HUES6 (cell line): ENCODE results near the gene NTRK2.

Source experiments
- H3K27ac ChIP-seq: 2 replicates; pipeline ENCODE4 v1.7.0; 2013; ENCODE audit warnings: low read depth, mild to moderate bottlenecking, low read length, inconsistent platforms
- H3K27me3 ChIP-seq: 2 replicates; pipeline ENCODE4 v1.6.1; 2013; ENCODE audit warnings: low read length; ENCODE audit not compliant: control insufficient read depth, insufficient read depth
- H3K36me3 ChIP-seq: 2 replicates; pipeline ENCODE4 v1.6.1; 2013; ENCODE audit warnings: low read length; ENCODE audit not compliant: control insufficient read depth, insufficient read depth
- H3K4me1 ChIP-seq: 2 replicates; pipeline ENCODE4 v1.6.1; 2013; ENCODE audit warnings: low read length; ENCODE audit not compliant: control insufficient read depth, insufficient read depth
- H3K4me3 ChIP-seq: 2 replicates; pipeline ENCODE4 v1.5.1; 2013; ENCODE audit warnings: low read depth, low read length
- H3K9ac ChIP-seq: one replicate; pipeline ENCODE4 v1.6.1; 2013; ENCODE audit warnings: mild to moderate bottlenecking, low read length
- H3K9me3 ChIP-seq: 2 replicates; pipeline ENCODE4 v1.6.1; 2013; ENCODE audit warnings: low read depth, low read length; ENCODE audit not compliant: control insufficient read depth, insufficient read depth

Gene NTRK2

DNA sequence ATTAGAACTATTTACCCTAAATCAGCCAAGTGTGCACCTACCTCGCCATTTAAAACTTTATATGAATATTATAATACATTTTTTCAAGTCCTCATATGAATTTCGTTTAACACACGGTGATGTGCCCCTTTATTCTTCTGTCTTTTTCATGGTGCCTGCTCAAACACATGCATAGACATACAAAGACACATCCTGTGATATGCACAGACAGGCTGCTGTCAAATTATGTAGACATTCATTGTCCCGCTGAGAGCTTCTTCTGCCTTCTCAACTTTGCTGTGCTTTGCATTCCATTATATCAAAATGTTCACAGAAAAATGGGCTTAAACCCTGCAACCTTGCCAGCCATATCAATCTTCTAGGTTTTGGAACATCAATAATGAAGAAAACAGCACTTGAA, 193.8 kb downstream of the NTRK2 start:
- H3K4me3 ChIP-seq, result no peak overlapping the region
- no peaks in the 10 kb centered on the region for H3K27me3 ChIP-seq
- no peaks in the 10 kb centered on the region for H3K9me3 ChIP-seq
- no peak overlapping the region for H3K9ac ChIP-seq
- peaks cover 40% of the 10 kb centered on the region for H3K4me1 ChIP-seq
- no peaks in the 10 kb centered on the region for H3K36me3 ChIP-seq
- no peak overlapping the region for H3K27ac ChIP-seq

DNA sequence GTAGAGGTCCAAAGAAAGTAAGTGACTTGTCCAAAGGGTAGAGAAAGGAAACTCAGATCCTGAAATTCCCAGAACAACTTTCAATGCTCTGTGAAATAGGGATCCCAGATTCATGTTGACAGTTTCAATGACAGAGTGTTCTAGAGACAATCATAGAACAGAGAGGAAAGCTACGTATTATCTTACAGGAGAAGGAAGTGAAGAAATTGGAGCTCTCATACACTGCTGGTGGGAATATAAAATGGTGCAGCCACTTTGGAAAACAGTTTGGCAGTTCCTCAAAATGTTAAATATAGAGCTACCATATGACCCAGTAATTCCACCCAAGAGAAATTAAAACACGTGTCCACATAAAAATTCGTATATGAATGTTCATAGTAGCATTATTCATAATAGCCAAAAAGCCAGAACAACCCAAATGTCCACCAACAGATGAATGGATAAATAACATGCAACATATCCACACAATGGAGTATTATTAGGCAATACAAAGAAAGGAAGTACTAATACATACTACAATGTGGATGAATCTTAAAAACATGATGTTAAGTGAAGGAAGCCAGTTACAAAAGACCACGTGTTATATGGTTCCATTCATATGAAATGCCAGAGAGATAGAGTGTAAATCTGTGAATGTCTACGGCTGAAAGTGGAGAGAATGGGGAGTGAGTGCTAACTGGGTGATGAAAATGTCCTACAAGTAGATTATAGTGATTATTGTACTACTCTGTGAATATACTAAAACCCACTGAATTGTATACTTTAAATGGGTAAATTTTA, 197.1 kb downstream of the NTRK2 start:
- Histone ChIP-seq H3K4me1 (peaks cover 26% of the 10 kb centered on the region), H3K36me3 (no peaks in the 10 kb centered on the region), H3K9ac (no peak overlapping the region), H3K4me3 (no peak overlapping the region), H3K27ac (no peak overlapping the region), H3K9me3 (no peaks in the 10 kb centered on the region), H3K27me3 (no peaks in the 10 kb centered on the region)

DNA sequence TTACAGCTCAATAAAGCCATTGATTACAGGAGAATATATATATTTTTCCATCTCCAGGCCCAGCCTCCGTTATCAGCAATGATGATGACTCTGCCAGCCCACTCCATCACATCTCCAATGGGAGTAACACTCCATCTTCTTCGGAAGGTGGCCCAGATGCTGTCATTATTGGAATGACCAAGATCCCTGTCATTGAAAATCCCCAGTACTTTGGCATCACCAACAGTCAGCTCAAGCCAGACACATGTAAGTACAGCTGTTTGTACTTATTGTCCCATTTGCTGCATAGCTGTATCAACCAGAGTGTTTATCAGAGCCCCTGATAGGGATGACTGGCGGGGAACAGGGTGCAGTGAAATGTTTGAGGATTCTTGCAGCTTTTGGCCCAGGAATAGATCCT, 197.7 kb downstream of the NTRK2 start:
- H3K36me3 ChIP-seq, result no peaks in the 10 kb centered on the region
- no peaks in the 10 kb centered on the region for H3K9me3 ChIP-seq
- no peak overlapping the region for H3K27ac ChIP-seq
- no peak overlapping the region for H3K9ac ChIP-seq
- H3K4me3 ChIP-seq, result no peak overlapping the region
- peaks cover 20% of the 10 kb centered on the region for H3K4me1 ChIP-seq
- H3K27me3 ChIP-seq, result no peaks in the 10 kb centered on the region

DNA sequence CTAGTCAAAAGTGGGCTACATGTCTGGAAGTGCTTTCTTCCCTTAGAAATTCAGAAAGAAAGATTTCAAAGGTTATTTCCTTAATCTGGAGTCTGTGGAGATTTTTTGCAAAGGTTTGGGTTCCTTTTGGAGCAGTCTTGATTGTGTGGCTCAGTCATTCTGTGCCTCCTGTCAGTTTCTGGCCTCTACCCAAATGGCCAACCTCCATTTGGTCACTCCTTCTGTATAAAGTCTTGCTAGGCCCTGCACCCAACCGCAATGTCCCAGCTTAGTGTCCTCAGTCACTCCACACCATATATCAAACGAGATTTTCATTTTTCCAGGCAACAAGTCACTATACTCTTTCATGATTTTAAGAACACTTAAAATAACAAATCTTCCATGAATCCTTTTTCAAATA, 199.6 kb downstream of the NTRK2 start:
- H3K9ac ChIP-seq, result no peak overlapping the region
- no peaks in the 10 kb centered on the region for H3K36me3 ChIP-seq
- no peak overlapping the region for H3K4me3 ChIP-seq
- no peaks in the 10 kb centered on the region for H3K9me3 ChIP-seq
- H3K27ac ChIP-seq, result no peak overlapping the region
- peaks cover under 1% of the 10 kb centered on the region; the same call in 1 of the 2 replicates for H3K4me1 ChIP-seq
- no peaks in the 10 kb centered on the region for H3K27me3 ChIP-seq

DNA sequence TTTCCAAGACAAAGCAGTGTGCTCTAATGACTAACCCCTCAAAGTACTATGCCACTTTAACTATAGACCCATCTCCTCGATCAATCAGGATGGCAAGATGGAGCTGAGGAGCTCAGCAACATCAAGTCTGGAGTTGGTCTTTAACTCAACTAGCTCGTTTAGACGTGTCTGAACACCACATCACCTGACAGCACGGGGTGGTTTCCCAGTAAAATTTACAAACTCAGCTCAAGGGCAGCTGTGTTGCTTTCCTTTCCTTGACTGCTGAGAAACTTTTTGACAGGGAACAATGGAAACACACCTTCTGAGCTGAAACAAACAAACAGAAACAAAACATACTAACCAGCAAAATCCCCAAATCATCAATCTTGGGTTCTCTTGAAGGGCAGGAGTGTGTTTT, 202.5 kb downstream of the NTRK2 start:
- Histone ChIP-seq H3K9me3 (no peaks in the 10 kb centered on the region), H3K4me3 (no peak overlapping the region), H3K36me3 (no peaks in the 10 kb centered on the region), H3K27me3 (no peaks in the 10 kb centered on the region), H3K27ac (no peak overlapping the region), H3K4me1 (no peaks in the 10 kb centered on the region), H3K9ac (no peak overlapping the region)

DNA sequence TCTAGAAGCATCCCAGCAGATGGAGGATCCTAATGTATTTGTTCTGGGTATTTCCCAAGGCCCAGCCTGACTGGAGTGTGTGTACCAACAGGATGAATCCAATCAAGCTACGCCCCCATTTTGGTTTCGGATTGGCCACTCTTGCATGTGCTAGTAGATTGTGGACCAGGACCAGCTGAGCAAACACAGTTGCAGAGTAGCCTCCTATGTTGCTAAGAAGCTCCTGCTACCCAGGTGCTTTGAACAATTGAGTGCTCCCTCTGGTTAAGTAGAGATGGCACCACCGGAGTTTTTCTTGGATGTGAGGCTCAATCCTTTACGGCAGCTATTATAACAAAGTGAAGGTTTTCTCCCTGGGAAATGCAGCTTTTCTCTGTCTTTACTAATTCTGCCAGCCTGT, 204.5 kb downstream of the NTRK2 start:
- Histone ChIP-seq H3K4me1 (no peaks in the 10 kb centered on the region), H3K4me3 (no peak overlapping the region), H3K27me3 (no peaks in the 10 kb centered on the region), H3K9ac (no peak overlapping the region), H3K36me3 (no peaks in the 10 kb centered on the region), H3K27ac (no peak overlapping the region), H3K9me3 (no peaks in the 10 kb centered on the region)

DNA sequence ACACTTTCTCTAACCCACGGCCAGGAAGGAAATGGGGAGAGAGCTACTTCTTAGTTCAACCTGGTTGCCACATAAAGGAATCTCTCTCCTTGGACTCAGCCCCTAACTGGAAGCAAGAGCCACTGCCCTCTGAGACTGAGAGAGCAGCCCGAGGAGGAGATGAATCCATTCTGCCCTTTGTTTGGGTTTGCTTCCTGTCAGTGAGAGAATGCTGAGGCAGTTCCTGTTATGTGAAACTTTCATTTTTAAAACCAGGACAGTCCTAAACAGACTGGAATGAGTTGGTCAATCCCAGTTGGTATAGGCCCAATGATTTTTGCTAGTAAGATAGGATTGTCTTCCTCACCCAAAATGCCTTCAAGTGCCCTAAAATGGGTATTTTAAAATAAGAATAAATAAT, 205.1 kb downstream of the NTRK2 start:
- no peak overlapping the region for H3K9ac ChIP-seq
- no peaks in the 10 kb centered on the region for H3K4me1 ChIP-seq
- H3K27ac ChIP-seq, result no peak overlapping the region
- no peaks in the 10 kb centered on the region for H3K27me3 ChIP-seq
- no peaks in the 10 kb centered on the region for H3K36me3 ChIP-seq
- no peak overlapping the region for H3K4me3 ChIP-seq
- H3K9me3 ChIP-seq, result no peaks in the 10 kb centered on the region

DNA sequence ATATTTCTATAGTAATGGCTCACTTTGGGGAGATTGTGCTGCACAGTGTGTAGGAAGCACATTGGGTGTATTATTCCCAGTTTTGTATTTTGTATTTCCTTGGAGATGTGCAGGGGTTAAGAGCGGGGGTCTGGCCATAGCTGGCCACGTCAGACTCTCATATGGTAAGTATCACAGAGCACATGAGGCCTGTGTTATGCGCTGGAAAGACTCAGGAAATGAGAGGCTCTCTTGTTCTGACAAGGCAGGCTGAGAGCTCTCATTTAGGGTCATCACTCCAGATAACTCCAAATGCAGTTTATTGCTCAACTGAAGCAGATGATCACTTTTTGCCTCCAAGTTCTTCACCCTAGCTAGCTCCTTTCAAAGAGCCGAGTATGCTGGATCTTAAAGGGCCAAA, 205.7 kb downstream of the NTRK2 start:
- Histone ChIP-seq H3K27ac (no peak overlapping the region), H3K9ac (no peak overlapping the region), H3K4me1 (no peaks in the 10 kb centered on the region), H3K4me3 (no peak overlapping the region), H3K9me3 (no peaks in the 10 kb centered on the region), H3K36me3 (no peaks in the 10 kb centered on the region), H3K27me3 (no peaks in the 10 kb centered on the region)

DNA sequence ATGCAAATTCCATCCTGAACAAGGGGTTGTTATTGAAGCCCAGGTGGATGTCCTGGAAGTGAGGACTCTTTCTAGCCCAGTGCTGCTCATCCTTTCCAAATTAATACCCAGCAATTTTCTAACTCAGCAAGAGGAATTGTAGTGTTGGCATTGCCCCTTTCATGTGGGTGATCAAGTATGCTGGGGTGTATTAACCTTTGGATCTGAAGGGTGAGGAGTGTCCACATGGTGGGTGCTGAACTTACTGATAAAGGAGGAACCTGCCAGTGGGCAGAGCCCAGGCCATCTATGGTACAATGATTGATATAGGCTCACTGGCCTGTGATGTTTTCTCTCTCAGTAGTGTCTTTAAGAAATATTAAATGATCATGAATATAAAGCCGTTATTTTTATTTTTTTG, 210.1 kb downstream of the NTRK2 start:
- no peak overlapping the region for H3K4me3 ChIP-seq
- no peak overlapping the region for H3K9ac ChIP-seq
- H3K36me3 ChIP-seq, result no peaks in the 10 kb centered on the region
- no peak overlapping the region for H3K27ac ChIP-seq
- no peaks in the 10 kb centered on the region for H3K27me3 ChIP-seq
- no peaks in the 10 kb centered on the region for H3K4me1 ChIP-seq
- no peaks in the 10 kb centered on the region for H3K9me3 ChIP-seq

DNA sequence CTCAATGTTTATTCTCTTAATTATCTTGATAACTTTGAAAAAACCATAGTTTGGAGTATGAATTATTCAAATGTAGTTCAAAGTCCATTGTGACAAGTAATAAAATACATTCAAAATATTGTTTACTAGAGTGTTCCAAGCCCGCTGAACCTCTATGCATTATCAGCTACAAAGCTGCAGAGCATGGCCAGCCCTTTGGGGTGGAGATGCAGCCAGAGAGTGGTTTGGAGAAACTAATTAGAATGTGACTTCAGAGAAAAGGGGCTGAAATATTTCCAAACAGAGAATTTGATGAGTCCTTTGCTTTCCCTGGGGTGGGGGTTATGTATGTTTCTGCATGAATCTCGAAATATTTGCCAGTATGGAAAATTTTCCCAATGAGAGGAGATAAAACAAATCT, 211.3 kb downstream of the NTRK2 start:
- Histone ChIP-seq H3K9ac (no peak overlapping the region), H3K27me3 (no peaks in the 10 kb centered on the region), H3K4me1 (no peaks in the 10 kb centered on the region), H3K36me3 (no peaks in the 10 kb centered on the region), H3K9me3 (no peaks in the 10 kb centered on the region), H3K27ac (no peak overlapping the region), H3K4me3 (no peak overlapping the region)

DNA sequence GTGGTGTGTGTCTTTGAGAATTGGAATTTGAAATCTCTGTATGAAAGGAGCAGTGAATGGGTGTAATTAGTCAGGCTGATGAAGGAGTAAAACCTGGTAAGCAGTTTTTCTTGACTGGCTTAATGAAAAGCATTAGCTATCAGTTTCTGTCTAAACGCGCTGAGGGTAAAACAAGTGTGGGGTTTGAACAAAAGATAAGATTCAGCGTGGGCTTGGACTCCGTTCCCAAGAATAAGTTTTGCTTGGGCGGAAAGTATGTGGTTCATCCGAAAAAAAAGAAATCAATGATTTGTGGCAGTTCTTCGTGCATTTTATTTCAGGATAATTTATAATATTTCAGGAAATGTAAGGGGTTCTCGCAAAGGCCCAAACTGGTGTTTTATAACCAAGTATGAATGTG, 217.3 kb downstream of the NTRK2 start:
- Histone ChIP-seq H3K4me3 (no peak overlapping the region), H3K9me3 (no peaks in the 10 kb centered on the region), H3K27me3 (no peaks in the 10 kb centered on the region)

More for the DNA sequence above, 217.3 kb downstream of the NTRK2 start:
- Histone ChIP-seq H3K9ac (no peak overlapping the region), H3K36me3 (no peaks in the 10 kb centered on the region), H3K27ac (no peak overlapping the region), H3K4me1 (no peaks in the 10 kb centered on the region)
